Neural cell (in vitro differentiated cells): ENCODE data around the gene LRRC61. TPM values are rescaled to one million over a fixed set of nuclear protein-coding genes. Genes with fewer than 3 reads are reported as not detected.

Experiments used
- H2AFZ ChIP-seq: fragments of 200-600, 300-800 bp; sonication (generic), shearing (Covaris generic); 2 replicates; pipeline ENCODE4 v1.6.0; 2014; ENCODE audit warnings: low read depth, mild to moderate bottlenecking, antibody characterized with exemption, low read length, moderate library complexity
- H3F3A ChIP-seq: fragments of 200-600 bp; shearing (Covaris generic); 2 replicates; pipeline ENCODE4 v1.6.1; 2016; ENCODE audit warnings: mild to moderate bottlenecking, moderate library complexity, mixed read lengths, antibody characterized with exemption, low read length; ENCODE audit not compliant: insufficient read depth, poor library complexity, severe bottlenecking
- H3K27ac ChIP-seq: fragments of 200-600, 300-800 bp; sonication (generic), shearing (Covaris generic); 2 replicates; pipeline ENCODE4 v1.5.1; 2014; ENCODE audit warnings: mild to moderate bottlenecking, low read length, moderate library complexity
- H3K27me3 ChIP-seq: fragments of 300-800, 200-600 bp; sonication (generic), shearing (Covaris generic); 2 replicates; pipeline ENCODE4 v1.6.0; 2014; ENCODE audit warnings: mild to moderate bottlenecking, low read depth, low read length, moderate library complexity; ENCODE audit not compliant: insufficient read depth
- H3K36me3 ChIP-seq: fragments of 300-800, 200-600 bp; sonication (generic), shearing (Covaris generic); 2 replicates; pipeline ENCODE4 v1.5.1; 2014; ENCODE audit warnings: mild to moderate bottlenecking, antibody characterized with exemption, low read length, moderate library complexity; ENCODE audit not compliant: insufficient read depth
- H3K4me2 ChIP-seq: fragments of 300-800, 200-600 bp; sonication (generic), shearing (Covaris generic); 2 replicates; pipeline ENCODE4 v1.6.0; 2014; ENCODE audit warnings: mild to moderate bottlenecking, low read length
- H3K4me3 ChIP-seq: fragments of 300-800, 200-600 bp; sonication (generic), shearing (Covaris generic); 2 replicates; pipeline ENCODE4 v1.5.1; 2014; ENCODE audit warnings: mild to moderate bottlenecking, low read length, moderate library complexity
- H3K79me2 ChIP-seq: fragments of 200-600 bp; shearing (Covaris generic); replicated peaks from 2 replicates; pipeline ENCODE4 v1.6.0; 2014; ENCODE audit warnings: mild to moderate bottlenecking, low read length, moderate library complexity; ENCODE audit not compliant: insufficient read depth
- H3K9ac ChIP-seq: fragments of 300-800, 200-600 bp; sonication (generic), shearing (Covaris generic); 2 replicates; pipeline ENCODE4 v1.6.1; 2016; ENCODE audit warnings: mild to moderate bottlenecking, low read length, mixed read lengths
- H3K9me2 ChIP-seq: fragments of 200-600 bp; shearing (Covaris generic); 2 replicates; pipeline ENCODE4 v1.6.1; 2016; ENCODE audit warnings: mild to moderate bottlenecking, low read length, mixed read lengths; ENCODE audit not compliant: insufficient read depth
- H3K9me3 ChIP-seq: fragments of 200-600, 300-800 bp; sonication (generic), shearing (Covaris generic); 2 replicates; pipeline ENCODE4 v1.6.1; 2016; ENCODE audit warnings: mild to moderate bottlenecking, mixed run types, low read length, moderate library complexity, mixed read lengths
- H4K20me1 ChIP-seq: fragments of 200-600 bp; shearing (Covaris generic); 2 replicates; pipeline ENCODE4 v1.6.1; 2016; ENCODE audit warnings: mild to moderate bottlenecking, mixed run types; ENCODE audit not compliant: insufficient read depth
- CTCF ChIP-seq: fragments of 450-650 bp; IDR thresholded peaks from 2 replicates; pipeline ENCODE4 v1.5.1; 2014; ENCODE audit warnings: antibody characterized with exemption, mild to moderate bottlenecking, moderate library complexity; ENCODE audit not compliant: poor library complexity, severe bottlenecking
- EP300 ChIP-seq: fragments of 450-650 bp; conservative IDR thresholded peaks from 2 replicates; pipeline ENCODE4 v1.6.1; 2014; ENCODE audit warnings: antibody characterized with exemption, mild to moderate bottlenecking, moderate library complexity; ENCODE audit not compliant: poor library complexity, severe bottlenecking
- EZH2 ChIP-seq: fragments of 200-600, 300-800 bp; shearing (Covaris generic), sonication (generic); IDR thresholded peaks from 2 replicates; pipeline ENCODE4 v1.6.1; 2014; ENCODE audit warnings: antibody characterized with exemption, low read length, borderline replicate concordance, mild to moderate bottlenecking; ENCODE audit not compliant: insufficient read depth, poor library complexity, severe bottlenecking
- MXI1 ChIP-seq: fragments of 450-650 bp; conservative IDR thresholded peaks from 2 replicates; pipeline ENCODE4 v1.6.1; 2014; ENCODE audit warnings: antibody characterized with exemption, mild to moderate bottlenecking; ENCODE audit not compliant: poor library complexity, severe bottlenecking
- POLR2AphosphoS5 ChIP-seq: IDR thresholded peaks from 2 replicates; pipeline ENCODE4 v1.6.1; 2012
- RAD21 ChIP-seq: fragments of 450-650 bp; conservative IDR thresholded peaks from 2 replicates; pipeline ENCODE4 v1.6.1; 2014; ENCODE audit warnings: antibody characterized with exemption, mild to moderate bottlenecking, moderate library complexity
- REST ChIP-seq: IDR thresholded peaks from 2 replicates; pipeline ENCODE4 v1.6.1; 2012; ENCODE audit warnings: borderline replicate concordance
- SMC3 ChIP-seq: fragments of 450-650 bp; conservative IDR thresholded peaks from 2 replicates; pipeline ENCODE4 v1.6.1; 2014; ENCODE audit warnings: antibody characterized with exemption, mild to moderate bottlenecking, moderate library complexity; ENCODE audit not compliant: poor library complexity
- TAF1 ChIP-seq: IDR thresholded peaks from 2 replicates; pipeline ENCODE4 v1.6.1; 2012; ENCODE audit warnings: low read depth
- polyA plus RNA-seq: library from polyadenylated mRNA; depleted of rRNA; stranded (reverse); fragments of >200 nt; gene quantifications from 2 replicates; pipeline ENCODE4 v1.2.3, GENCODE V29; 2014

The LRRC61 gene
- polyA plus RNA-seq, 1 donor from 2014 or later: 5.0 TPM

- no peak overlapping the region for H3K9ac ChIP-seq
- no peaks in the 10 kb centered on the region for H3K9me3 ChIP-seq
- no peaks in the 10 kb centered on the region for H3F3A ChIP-seq
- no peak overlapping the region for H2AFZ ChIP-seq
- H3K36me3 ChIP-seq: no peaks in the 10 kb centered on the region
- H4K20me1 ChIP-seq: no peaks in the 10 kb centered on the region
- H3K9me2 ChIP-seq: no peaks in the 10 kb centered on the region
- H3K27me3 ChIP-seq: peaks cover 39% of the 10 kb centered on the region
- H3K79me2 ChIP-seq: no peaks in the 10 kb centered on the region
- no peak overlapping the region for H3K4me3 ChIP-seq
- H3K4me2 ChIP-seq: no peak overlapping the region
- no peak overlapping the region for H3K27ac ChIP-seq
- no peak for TF ChIP-seq SMC3
- no peak for TF ChIP-seq POLR2AphosphoS5
- TF ChIP-seq REST: no peak
- TF ChIP-seq EP300: no peak
- TF ChIP-seq MXI1: no peak
- no peak for TF ChIP-seq TAF1
- TF ChIP-seq RAD21: no peak
- TF ChIP-seq EZH2: no peak
- no peak for TF ChIP-seq CTCF
These were observed 16.3 kb downstream of the LRRC61 start for GRCh38 chr7:150339409-150339809.

GRCh38 chr7:150340024-150340749 lies 17.0 kb downstream of the LRRC61 start:
- no peaks in the 10 kb centered on the region for H3K9me3 ChIP-seq
- H4K20me1 ChIP-seq: no peaks in the 10 kb centered on the region
- H3F3A ChIP-seq: no peaks in the 10 kb centered on the region
- no peak overlapping the region for H3K4me3 ChIP-seq
- H3K79me2 ChIP-seq: no peaks in the 10 kb centered on the region
- H3K36me3 ChIP-seq: no peaks in the 10 kb centered on the region
- no peak overlapping the region for H2AFZ ChIP-seq
- no peaks in the 10 kb centered on the region for H3K9me2 ChIP-seq
- no peak overlapping the region for H3K4me2 ChIP-seq
- no peak overlapping the region for H3K9ac ChIP-seq
- H3K27ac ChIP-seq: no peak overlapping the region
- peaks cover 39% of the 10 kb centered on the region for H3K27me3 ChIP-seq
- TF ChIP-seq EP300: no peak
- TF ChIP-seq CTCF: no peak
- TF ChIP-seq POLR2AphosphoS5: no peak
- no peak for TF ChIP-seq MXI1
- TF ChIP-seq TAF1: no peak
